Measurements from ENCODE around the gene KRT14. TPM values are rescaled to one million over a fixed set of nuclear protein-coding genes. Genes with fewer than 3 reads are reported as not detected.
"Not testable (repeated sequence)": the region's sequence is repeated elsewhere in the genome, so short reads cannot be mapped to it uniquely, and the experiment has no call there.

The KRT14 gene
- total and polyA plus RNA-seq, 2 experiments from 2014 or later: not detected

DNA sequence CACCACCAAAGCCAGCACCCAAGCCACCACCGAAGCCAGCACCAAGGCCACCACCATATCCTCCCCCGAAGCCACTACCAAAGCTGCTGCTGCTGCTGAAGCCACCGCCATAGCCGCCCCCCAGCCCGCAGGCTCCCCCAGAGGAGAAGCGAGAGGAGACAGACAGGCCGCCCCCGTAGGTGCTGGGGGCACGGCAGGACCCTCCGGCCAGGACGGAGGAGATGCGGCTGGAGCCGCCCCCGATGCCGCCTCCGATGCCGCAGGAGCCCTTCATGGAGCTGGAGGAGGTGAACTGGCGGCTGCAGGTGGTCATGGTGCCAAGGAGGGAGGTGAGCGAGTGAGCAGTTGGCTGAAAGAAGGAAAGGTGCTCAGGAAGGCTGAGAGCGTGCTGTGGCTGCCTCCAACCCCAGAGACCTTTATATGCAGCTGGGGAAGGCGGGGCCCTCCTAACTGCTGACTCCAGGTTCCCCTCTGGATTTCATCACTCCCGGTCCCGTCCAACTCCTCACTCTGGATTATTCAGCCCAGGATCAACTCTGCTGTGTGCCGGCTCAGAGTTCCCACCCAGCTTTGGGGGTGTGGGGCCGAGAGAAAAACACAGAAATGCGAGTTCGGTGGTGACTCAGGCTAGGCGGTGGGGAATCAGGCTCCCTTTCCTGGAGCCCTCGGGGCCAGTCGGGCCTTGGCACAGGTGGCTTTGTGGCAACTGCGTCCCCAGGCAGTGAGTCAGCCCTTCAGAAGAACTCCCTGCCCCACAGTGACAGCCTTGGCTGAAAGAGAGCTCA is 25.9 kb upstream of the KRT14 start, which contains the start of gene KRT16:
KRT16 (minus strand) TSS at position 392 of the 785 bp plus-strand sequence; CDS start at position 313, 79 bp downstream.
- not testable (repeated sequence) for H3K27me3 ChIP-seq (ENCODE audit: insufficient read depth); H3K4me1 ChIP-seq (ENCODE audit: insufficient read depth); H3K4me3 Mint-ChIP-seq; ATAC-seq; H3K36me3 Mint-ChIP-seq (ENCODE audit: low read depth); H3K27ac ChIP-seq (ENCODE audit: low read depth); H3K79me2 ChIP-seq (replicated peaks; ENCODE audit: insufficient read depth); H3K4me2 ChIP-seq; H3F3A ChIP-seq (replicated peaks; ENCODE audit: low read depth); DNase-seq (ENCODE audit: low spot score); H3K4me3 ChIP-seq; H3K27ac Mint-ChIP-seq; H3K9me2 ChIP-seq (ENCODE audit: insufficient read depth); H2AFZ ChIP-seq; H3K36me3 ChIP-seq (ENCODE audit: insufficient read depth); H3K9me3 Mint-ChIP-seq; H4K20me1 ChIP-seq (replicated peaks; ENCODE audit: insufficient read depth)
- H3K4me1 Mint-ChIP-seq: peaks cover 16% of the 10 kb centered on the region; the same call in 2 of the 3 replicates
- peaks cover 19% of the 10 kb centered on the region for H3K27me3 Mint-ChIP-seq (ENCODE audit: insufficient read depth, low read depth, poor library complexity)

DNA sequence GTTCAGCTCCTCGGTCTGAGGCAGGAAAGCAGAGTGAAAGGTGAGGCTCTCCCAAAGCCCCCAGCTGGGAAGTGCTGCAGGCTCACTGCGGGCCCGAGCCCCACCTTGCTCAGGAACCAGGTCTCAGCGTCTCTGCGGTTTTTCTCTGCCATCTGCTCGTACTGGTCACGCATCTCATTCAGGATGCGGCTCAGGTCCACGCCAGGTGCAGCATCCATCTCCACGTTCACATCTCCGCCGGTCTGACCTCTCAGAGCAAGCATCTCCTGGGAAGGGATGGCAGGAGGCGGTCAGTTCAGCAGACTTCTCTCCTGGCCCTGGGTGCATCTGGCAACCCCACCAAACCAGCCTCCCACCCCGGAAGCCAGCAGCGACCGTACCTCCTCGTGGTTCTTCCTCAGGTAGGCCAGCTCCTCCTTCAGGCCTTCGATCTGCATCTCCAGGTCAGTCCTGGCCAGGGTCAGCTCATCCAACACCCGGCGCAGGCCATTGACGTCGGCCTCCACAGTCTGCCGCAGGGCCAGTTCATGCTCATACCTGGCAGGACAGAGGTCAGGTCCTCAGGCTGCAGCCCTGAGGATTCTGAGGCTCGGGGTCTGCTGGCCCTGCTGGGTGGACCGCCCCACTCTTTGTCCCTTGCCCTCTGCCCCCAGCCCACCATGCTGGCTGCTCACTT is 24.4 kb upstream of the KRT14 start:
- TF ChIP-seq, protein P1, sequence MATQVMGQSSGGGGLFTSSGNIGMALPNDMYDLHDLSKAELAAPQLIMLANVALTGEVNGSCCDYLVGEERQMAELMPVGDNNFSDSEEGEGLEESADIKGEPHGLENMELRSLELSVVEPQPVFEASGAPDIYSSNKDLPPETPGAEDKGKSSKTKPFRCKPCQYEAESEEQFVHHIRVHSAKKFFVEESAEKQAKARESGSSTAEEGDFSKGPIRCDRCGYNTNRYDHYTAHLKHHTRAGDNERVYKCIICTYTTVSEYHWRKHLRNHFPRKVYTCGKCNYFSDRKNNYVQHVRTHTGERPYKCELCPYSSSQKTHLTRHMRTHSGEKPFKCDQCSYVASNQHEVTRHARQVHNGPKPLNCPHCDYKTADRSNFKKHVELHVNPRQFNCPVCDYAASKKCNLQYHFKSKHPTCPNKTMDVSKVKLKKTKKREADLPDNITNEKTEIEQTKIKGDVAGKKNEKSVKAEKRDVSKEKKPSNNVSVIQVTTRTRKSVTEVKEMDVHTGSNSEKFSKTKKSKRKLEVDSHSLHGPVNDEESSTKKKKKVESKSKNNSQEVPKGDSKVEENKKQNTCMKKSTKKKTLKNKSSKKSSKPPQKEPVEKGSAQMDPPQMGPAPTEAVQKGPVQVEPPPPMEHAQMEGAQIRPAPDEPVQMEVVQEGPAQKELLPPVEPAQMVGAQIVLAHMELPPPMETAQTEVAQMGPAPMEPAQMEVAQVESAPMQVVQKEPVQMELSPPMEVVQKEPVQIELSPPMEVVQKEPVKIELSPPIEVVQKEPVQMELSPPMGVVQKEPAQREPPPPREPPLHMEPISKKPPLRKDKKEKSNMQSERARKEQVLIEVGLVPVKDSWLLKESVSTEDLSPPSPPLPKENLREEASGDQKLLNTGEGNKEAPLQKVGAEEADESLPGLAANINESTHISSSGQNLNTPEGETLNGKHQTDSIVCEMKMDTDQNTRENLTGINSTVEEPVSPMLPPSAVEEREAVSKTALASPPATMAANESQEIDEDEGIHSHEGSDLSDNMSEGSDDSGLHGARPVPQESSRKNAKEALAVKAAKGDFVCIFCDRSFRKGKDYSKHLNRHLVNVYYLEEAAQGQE (IDR thresholded peaks at IDR 0.05; ENCODE audit: unreplicated experiment): no peak
- H3K4me1 ChIP-seq (ENCODE audit: insufficient read depth): no peaks in the 10 kb centered on the region
- ATAC-seq (no peak), DNase-seq (ENCODE audit: low spot score) (no peak)
- Mint-ChIP-seq H3K4me3 (no peak overlapping the region), H3K4me1 (peaks cover 13% of the 10 kb centered on the region; the same call in 2 of the 3 replicates), H3K27me3 (ENCODE audit: insufficient read depth, low read depth, poor library complexity) (peaks cover 19% of the 10 kb centered on the region), H3K36me3 (ENCODE audit: low read depth) (no peaks in the 10 kb centered on the region), H3K9me3 (peaks cover 12% of the 10 kb centered on the region), H3K27ac (no peak overlapping the region)
- no peaks in the 10 kb centered on the region for H3K9me2 ChIP-seq (ENCODE audit: insufficient read depth)
- H3K79me2 ChIP-seq (replicated peaks; ENCODE audit: insufficient read depth): no peaks in the 10 kb centered on the region
- no peaks in the 10 kb centered on the region for H3F3A ChIP-seq (replicated peaks; ENCODE audit: low read depth)
- H3K4me3 ChIP-seq: no peak overlapping the region
- H3K27me3 ChIP-seq (ENCODE audit: insufficient read depth): no peaks in the 10 kb centered on the region
- H3K4me2 ChIP-seq: no peak overlapping the region
- H2AFZ ChIP-seq: no peak overlapping the region
- H3K27ac ChIP-seq (ENCODE audit: low read depth): no peak overlapping the region
- H3K36me3 ChIP-seq (ENCODE audit: insufficient read depth): no peaks in the 10 kb centered on the region
- no peaks in the 10 kb centered on the region for H4K20me1 ChIP-seq (replicated peaks; ENCODE audit: insufficient read depth)

DNA sequence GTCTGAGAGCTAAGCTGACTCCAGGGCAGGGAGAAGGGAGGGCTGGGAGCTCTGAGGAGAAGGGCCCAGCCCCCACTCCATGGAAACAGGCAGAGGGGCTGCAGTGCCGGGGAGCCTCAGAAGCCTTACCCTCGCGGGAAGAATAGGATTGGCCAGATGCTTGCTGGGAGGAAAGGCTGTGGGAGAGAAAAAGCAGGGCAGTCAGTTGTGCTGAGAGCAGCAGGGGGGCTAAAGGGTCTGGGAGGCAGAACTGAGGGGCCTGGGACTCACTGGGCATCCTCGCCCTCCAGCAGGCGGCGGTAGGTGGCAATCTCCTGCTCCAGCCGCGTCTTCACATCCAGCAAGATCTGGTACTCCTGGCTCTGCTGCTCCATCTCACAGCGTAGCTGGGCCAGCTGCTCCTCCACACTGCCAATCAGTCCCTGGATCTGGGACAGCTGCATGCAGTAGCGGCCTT is 23.4 kb upstream of the KRT14 start:
- TF ChIP-seq, protein P2, sequence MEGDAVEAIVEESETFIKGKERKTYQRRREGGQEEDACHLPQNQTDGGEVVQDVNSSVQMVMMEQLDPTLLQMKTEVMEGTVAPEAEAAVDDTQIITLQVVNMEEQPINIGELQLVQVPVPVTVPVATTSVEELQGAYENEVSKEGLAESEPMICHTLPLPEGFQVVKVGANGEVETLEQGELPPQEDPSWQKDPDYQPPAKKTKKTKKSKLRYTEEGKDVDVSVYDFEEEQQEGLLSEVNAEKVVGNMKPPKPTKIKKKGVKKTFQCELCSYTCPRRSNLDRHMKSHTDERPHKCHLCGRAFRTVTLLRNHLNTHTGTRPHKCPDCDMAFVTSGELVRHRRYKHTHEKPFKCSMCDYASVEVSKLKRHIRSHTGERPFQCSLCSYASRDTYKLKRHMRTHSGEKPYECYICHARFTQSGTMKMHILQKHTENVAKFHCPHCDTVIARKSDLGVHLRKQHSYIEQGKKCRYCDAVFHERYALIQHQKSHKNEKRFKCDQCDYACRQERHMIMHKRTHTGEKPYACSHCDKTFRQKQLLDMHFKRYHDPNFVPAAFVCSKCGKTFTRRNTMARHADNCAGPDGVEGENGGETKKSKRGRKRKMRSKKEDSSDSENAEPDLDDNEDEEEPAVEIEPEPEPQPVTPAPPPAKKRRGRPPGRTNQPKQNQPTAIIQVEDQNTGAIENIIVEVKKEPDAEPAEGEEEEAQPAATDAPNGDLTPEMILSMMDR (conservative IDR thresholded peaks at IDR 0.05; ENCODE audit: low read depth in 2 of 2): peak; percentile 31 to 60
- not testable (repeated sequence) for H4K20me1 ChIP-seq (replicated peaks; ENCODE audit: insufficient read depth); H3K4me1 ChIP-seq (ENCODE audit: insufficient read depth); H3K36me3 ChIP-seq (ENCODE audit: insufficient read depth); H3K4me3 ChIP-seq; H3K79me2 ChIP-seq (replicated peaks; ENCODE audit: insufficient read depth); H3F3A ChIP-seq (replicated peaks; ENCODE audit: low read depth); H3K36me3 Mint-ChIP-seq (ENCODE audit: low read depth); H2AFZ ChIP-seq; H3K9me2 ChIP-seq (ENCODE audit: insufficient read depth); H3K27ac Mint-ChIP-seq; H3K4me3 Mint-ChIP-seq; H3K4me2 ChIP-seq; H3K27ac ChIP-seq (ENCODE audit: low read depth); H3K4me1 Mint-ChIP-seq; H3K27me3 ChIP-seq (ENCODE audit: insufficient read depth)
- H3K9me3 Mint-ChIP-seq: peaks cover 14% of the 10 kb centered on the region
- DNase-seq (ENCODE audit: low spot score) (peak; percentile 49), ATAC-seq (peak; percentile 86)
- peaks cover 13% of the 10 kb centered on the region for H3K27me3 Mint-ChIP-seq (ENCODE audit: insufficient read depth, low read depth, poor library complexity)

DNA sequence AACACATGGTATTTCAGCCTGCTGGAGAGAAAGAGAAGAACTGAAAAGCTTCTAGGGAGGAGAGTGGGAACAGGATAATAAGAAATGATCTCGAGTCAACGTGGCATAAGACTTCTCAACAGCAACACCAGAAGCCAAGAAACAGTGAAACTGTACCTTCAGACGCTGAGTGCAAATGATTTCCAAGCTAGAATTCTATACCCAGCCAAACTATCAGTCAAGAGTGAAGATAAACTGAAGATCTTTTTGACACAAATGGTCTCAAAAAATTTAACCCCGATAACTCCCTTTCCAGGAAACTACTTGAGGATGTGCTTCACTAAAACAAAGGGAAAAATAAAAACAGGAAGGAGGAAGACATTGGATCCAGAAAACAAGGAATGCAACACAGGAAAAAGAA is 20.2 kb upstream of the KRT14 start:
- H3K27me3 ChIP-seq (ENCODE audit: insufficient read depth); H3K27ac Mint-ChIP-seq: not testable (repeated sequence)

More for the DNA sequence above, 20.2 kb upstream of the KRT14 start:
- H3K4me2 ChIP-seq; H3K4me1 Mint-ChIP-seq; H2AFZ ChIP-seq; H3K27ac ChIP-seq (ENCODE audit: low read depth); H3K36me3 ChIP-seq (ENCODE audit: insufficient read depth); H3K9me2 ChIP-seq (ENCODE audit: insufficient read depth); H3K27me3 Mint-ChIP-seq (ENCODE audit: insufficient read depth, low read depth, poor library complexity); H3K36me3 Mint-ChIP-seq (ENCODE audit: low read depth); H3K4me1 ChIP-seq (ENCODE audit: insufficient read depth); ATAC-seq; H4K20me1 ChIP-seq (replicated peaks; ENCODE audit: insufficient read depth); H3K4me3 ChIP-seq; DNase-seq (ENCODE audit: low spot score); H3F3A ChIP-seq (replicated peaks; ENCODE audit: low read depth); H3K4me3 Mint-ChIP-seq; H3K79me2 ChIP-seq (replicated peaks; ENCODE audit: insufficient read depth): not testable (repeated sequence)
- peaks cover 14% of the 10 kb centered on the region for H3K9me3 Mint-ChIP-seq
